NCI-H1436 (cell line): ENCODE results near the gene MEGF11.
"Not testable (repeated sequence)": the region's sequence is repeated elsewhere in the genome, so short reads cannot be mapped to it uniquely, and the experiment has no call there.

Experiments used
- DNase-seq: peaks from one replicate; lab custom pipeline; 2025; lab: John Stamatoyannopoulos, UW

MEGF11 gene

DNA sequence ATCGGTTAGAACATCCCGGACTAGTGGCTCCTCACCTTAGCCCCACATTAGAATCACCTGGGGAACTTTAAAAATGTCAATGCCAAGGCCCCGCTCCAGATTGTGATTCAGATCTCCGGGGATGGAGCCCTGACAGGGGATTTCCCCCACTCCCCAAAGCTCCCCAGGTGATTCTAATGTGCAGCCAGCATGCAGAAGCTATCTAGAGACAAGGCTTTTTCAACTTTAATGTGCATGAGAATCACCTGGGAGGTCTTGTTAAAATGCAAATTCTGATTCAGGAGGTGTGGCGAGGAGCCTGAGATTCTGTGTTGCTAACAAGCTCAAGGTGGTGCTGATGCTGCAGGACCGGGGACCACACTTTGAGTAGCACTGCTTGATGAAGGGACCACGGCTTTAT is 227.6 kb downstream of the MEGF11 start:
- DNase-seq: no peak

DNA sequence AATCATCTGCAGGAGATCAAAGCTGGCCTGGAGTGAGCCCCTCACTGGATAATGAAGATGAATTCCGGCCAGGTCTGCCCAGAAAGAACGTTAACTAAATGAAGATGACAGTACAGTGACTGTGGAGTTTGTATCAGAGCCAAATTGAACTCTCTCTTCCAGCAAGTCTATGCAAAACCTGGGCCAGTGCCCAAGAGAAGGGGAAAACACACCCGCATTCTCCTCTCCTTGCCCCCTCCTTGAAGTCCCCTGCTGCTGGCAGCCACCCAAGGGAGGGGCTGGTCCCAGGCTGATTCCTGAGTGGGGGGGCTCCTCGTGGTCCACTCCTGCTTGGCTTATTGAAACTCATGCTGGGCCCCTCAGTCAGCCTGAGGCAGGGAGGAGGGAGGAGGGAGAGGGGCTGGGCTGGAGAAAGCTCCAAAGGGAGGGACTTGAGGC is 228.5 kb downstream of the MEGF11 start:
- DNase-seq: no peak

DNA sequence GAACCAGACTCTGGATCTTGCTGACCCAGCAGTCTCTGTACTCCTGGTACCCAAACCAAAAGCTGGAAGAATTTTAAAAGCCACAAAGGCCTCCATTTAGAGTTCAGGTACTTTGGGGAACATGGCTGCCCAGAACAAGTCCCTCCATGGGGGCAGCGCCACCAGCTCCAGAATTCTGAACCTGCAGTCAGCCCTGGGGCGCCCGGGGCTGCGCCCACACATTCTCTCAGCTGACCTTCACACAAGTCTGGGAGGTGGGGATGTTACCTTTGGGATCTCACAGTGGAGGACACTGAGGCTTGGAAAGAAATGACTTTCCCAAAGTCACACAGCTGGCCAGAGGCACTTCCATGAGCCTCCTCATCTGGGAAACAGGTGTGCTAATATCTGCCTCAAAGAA is 229.4 kb downstream of the MEGF11 start:
- no peak for DNase-seq

- DNase-seq: no peak
Observed at GRCh38 chr15:66023311-66023972, 230.1 kb downstream of the MEGF11 start.

DNA sequence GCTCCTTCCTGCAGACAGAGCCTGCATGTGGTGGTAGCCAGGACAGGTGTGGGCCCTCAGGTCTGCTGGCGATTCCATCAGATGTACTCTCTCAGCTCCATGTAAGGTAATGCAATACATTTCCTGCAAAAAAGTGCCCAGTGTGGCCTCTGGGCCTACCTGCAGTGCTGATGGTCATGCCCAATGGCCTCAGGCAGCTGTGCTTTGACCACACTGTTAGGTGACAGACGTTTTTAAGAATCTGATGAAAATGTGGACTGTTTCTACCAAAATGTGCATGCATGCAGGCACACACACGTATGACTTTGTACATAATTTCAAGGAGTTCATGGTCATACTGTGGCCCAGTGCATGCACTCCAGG is 231.4 kb downstream of the MEGF11 start:
- no peak for DNase-seq

GRCh38 chr15:66021496-66022162 is 231.9 kb downstream of the MEGF11 start:
- DNase-seq: no peak

DNA sequence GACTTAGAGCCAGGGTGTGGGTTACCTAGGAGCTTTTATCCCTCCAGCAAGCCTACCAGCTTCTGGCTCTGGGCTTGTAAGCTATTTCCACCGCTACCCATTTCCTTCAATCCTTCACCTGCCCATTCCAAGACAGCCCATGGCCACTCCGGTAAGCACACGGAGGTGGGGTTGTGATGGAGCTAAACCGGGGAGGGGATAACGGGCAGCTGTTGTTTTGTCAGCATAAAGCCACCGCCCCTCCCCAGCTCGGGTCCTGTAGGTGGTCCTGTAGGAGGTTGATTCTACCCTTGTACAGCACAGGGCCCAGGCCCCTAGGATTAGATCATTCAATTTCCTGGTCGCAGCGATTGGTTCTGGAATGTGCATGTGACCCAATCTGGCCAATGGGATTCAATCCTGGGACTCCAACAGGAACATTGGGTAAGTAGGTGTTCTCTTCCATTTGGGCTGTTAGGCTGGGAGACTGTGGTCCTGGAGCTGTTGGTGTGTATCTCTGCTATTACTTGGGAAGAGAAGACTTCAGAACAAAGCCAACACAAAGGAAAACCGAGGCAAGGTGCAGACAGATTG is 233.6 kb downstream of the MEGF11 start:
- DNase-seq: no peak

GRCh38 chr15:66019368-66019767 is 234.2 kb downstream of the MEGF11 start:
- no peak for DNase-seq

DNA sequence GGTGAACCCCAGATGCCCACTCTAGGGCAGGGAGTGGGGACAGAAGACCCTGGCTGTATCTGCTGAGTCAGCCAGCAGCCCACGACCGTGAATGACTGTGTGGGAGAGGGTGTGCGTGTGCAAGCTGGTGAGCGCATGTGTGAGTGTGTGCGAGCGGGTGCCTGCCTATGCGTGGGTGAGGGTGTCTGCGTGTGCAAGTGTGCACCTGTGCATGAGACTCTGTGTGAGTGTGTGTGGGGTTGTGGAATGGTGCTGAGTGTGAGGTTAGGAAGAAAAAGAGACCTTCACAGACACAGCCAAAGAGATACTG is 235.1 kb downstream of the MEGF11 start:
- DNase-seq: no peak

DNA sequence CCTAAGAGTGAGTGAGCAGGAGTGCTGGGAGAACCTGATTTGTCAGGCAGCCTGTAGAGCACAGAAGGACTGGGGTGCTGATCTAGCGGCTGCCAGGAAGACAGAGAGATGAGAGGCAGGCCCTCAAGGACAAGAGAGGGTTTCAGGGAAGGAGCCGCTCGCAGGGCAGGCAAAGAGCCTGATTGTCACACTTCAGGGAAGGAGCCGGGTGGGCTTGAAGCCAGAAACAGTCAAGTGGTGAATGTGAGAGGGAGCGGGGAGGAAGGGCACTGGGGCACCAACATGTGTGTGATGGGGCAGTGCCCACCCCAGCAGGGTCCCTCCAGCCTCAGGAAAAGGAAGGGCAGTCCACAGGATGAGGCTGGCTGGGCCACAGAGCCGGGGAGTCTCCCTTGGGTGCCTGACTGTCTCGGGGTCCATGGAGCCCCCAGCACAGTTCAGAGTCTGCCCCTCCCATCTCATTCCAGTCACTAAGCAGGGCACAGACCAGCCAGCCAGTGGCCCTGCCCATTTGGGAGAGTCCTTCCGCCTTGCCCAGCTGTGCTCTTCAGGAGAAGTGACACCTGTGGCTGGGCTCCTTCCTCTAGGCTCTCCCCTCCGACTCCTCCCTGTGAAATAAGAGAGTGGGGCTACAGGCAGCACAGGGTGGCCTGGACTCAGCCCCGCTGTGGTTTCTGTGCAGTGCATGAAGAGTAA is 235.6 kb downstream of the MEGF11 start:
- no peak for DNase-seq

DNA sequence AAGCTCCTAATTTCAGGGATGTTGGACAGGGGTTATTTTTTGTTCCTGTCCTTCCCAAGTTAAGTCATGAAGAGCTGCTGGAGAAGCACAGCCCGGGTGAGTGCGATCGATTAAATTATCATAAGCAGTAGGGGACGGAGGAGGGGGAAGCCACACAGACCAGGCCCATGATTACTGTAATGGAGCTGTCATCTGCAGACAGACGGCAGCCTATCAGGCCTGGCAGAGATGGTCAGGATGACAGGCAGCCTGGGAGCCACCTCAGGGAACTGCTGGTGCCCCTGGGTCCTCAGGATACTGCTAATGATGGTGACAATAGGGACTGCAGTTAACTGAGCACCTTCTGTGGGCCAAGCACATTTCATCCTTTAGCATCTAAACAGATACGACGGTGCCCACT is 236.6 kb downstream of the MEGF11 start:
- DNase-seq: no peak

DNA sequence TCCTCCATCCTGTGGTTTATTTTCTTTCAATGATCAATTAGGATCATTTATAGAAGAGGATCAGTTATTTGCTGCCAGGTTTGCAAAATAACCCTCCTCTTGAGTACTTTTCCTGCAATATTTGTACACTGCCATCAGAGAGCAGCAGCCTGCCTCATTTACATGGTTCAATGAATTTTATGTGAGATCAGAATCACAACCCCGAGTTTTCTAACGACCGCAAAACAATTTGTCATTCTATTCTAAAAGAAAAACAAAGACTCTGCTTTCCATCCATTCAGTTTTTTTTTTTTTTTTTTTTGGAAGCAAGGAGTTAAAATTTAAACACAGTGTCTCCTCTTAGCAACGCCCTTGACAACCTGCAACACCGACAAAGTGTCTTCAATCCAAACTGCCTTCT is 237.4 kb downstream of the MEGF11 start:
- DNase-seq: no peak

DNA sequence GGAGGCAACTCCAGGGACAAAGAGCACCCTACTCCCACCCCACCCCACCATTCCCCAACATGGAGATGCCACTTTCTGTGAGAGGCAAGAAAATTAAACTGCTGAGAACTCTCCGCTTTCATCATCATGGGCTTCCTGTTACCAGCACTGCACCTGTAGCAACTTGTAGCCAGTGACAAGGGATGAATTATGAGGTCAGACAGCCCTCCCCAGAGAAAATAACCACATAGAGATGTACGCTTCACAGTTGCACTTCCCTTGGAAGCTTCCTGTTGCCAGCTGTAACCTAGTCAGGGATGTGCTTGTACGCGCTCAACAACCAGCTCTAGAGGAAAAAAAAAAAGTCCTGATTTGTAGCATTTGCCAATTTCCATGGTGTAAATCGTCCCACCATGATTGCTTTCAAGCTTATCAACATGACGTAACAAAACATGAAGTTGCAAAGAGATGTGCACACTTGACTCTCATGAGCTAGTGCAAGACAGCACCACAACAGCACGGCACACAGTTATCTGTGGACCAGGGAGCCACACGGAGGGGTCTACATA is 238.8 kb downstream of the MEGF11 start:
- no peak for DNase-seq

DNA sequence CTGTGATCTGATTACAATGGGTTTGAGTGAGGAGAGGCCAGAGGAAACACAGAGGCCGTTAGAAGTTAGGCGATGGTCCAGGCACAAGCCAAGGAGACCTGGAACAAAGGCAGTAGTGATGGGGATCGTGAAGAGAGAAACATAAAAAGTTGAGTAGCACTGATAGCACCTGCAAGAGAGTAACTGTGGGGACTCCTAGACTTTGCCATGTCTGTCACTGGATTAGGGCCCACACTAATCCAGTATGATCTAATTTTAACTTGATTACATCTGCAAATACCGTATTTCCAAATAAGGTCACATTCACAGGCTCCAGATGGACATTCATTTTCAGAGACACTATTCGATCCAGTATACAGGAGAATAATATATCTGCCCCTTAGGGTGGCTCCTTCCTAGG is 239.5 kb downstream of the MEGF11 start:
- no peak for DNase-seq

- no peak for DNase-seq
Observed at GRCh38 chr15:66008940-66009562, 244.5 kb downstream of the MEGF11 start.

DNA sequence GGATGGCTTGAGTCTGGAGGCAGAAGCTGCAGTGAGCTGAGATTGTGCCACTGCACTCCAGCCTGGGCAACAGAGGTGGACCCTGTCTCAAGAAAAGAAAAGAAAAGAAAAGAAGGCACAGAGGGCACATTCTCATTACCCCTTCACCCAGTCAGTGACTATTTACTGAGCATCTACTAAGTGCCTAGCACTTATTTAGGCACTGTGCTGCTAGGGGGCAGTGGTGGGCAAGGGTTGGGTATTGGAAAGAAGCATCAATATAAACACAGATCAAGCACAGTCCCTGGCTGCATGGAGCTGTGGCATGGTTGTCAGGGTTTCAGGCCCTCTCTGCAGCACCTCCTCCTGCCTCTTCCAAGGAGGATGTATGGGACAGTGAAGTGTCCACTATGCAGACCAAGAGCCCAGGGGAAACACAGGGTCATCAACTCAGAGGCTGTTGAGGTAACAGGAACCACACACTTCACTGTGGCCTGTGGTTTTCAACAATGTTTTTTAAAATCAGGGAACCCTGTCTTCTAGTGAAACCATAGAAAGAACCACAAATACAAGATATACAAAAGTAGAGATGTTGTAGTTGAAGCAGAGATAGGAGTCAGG is 245.8 kb downstream of the MEGF11 start:
- no peak for DNase-seq

GRCh38 chr15:66006986-66007385 is 246.6 kb downstream of the MEGF11 start:
- DNase-seq: no peak

DNA sequence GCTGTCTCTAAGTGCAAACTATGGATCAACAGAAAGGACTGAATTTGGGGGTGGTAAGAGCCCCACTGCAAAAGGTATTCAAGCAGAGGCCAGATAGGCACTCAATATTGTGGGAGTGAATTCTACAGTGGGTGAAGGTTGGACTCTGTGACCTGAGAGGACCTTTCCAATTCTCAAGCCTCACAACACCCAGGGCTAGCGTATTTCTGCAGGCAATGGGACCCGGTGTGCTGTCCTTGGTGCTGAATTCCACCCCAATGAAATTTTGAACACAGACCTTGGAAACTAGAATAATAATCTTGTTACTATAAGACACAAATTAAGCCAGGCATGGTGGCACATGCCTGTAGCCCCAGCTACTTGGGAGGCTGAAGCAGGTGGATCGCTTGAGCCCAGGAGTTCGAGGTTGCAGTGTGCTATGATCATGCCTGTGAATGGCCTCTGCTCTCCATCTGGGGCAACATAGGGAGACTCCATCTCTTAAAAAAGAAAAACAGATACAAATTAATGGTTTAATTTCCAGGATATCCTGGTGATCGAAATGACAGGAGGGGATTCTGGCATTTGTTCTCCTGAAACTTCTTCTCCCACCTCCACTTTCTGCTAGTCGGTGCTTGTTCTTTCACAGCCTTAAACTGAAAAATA is 248.8 kb downstream of the MEGF11 start:
- DNase-seq: no peak

DNA sequence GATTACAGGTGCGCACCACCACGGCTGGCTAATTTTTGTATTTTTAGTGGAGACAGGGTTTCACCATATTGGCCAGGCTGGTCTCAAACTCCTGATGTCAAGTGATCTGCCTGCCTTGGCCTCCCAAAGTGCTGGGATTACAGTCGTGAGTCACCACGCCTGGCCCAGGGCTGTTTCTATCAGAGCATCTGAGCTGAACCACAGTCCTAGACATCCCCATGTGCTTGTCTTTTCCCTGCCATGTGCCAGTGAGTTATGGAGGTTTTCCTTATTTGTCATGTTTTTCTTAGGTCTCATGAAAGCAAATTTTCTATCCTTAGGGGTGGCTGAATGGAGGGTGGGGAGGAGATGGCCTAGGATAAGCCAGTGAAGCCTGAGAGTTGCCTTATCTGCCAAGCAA is 250.4 kb downstream of the MEGF11 start:
- not testable (repeated sequence) for DNase-seq

DNA sequence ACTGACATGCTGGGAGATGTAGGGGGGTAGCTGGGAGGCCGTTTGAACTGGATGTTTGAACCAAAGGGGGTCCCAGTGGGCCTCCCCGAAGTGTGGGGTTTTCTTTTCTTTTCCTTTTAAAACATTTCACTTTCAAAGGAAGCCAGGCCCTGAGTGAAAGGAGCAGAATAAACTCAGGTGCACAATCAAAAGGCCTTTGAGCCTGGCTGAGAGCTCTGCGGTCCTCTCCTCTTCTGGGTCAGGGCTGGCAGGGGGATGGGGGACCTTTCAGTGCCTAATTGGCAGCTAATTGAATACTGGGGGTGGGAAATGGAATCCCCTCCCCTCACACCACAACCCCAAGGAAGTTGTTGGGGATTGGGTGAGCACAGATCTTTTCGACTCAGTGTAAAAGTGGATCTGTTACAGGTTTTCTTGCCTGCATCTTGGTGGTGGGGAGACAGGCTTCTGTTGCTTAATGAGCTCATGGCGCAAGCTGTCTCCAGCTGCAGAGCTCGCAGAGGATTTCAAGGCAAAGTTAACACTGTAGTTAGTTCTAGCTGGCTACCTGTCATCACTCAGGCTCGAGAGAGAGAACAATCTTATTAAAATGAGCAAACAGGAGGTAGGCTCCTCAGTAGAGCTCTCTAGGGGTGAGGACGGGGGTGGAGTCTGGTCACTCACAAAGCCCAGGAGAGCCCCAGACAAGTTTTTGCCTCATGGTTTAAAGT is 251.7 kb downstream of the MEGF11 start:
- no peak for DNase-seq

DNA sequence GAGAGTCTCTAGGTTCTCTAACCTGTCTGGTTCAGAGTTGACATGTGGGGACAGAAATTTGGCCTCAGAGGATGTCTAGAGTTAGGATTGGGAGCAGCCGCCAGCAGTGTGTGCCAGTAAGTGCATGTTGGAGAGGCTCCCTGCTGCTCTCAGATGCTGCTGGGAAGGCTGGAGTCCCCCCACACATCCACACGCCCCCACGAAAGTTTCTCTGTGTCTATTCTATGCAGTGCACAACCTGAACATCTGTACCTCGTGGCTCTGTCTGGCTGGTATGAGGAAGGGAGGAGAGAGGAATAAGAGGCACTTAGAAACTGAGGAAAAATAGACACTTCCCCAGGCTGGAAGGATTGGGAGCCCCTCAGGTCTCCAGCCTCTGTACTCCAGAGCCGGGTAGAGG is 252.5 kb downstream of the MEGF11 start:
- no peak for DNase-seq
